Brain pericyte (primary cell): ENCODE results near the gene CLIC4.
"Not testable (repeated sequence)": the region's sequence is repeated elsewhere in the genome, so short reads cannot be mapped to it uniquely, and the experiment has no call there.

Experiments
- DNase-seq: peaks from one replicate; pipeline ENCODE4 v3.0.0-alpha.2; 2012; ENCODE audit warnings: low read depth, low spot score

The CLIC4 gene

DNA sequence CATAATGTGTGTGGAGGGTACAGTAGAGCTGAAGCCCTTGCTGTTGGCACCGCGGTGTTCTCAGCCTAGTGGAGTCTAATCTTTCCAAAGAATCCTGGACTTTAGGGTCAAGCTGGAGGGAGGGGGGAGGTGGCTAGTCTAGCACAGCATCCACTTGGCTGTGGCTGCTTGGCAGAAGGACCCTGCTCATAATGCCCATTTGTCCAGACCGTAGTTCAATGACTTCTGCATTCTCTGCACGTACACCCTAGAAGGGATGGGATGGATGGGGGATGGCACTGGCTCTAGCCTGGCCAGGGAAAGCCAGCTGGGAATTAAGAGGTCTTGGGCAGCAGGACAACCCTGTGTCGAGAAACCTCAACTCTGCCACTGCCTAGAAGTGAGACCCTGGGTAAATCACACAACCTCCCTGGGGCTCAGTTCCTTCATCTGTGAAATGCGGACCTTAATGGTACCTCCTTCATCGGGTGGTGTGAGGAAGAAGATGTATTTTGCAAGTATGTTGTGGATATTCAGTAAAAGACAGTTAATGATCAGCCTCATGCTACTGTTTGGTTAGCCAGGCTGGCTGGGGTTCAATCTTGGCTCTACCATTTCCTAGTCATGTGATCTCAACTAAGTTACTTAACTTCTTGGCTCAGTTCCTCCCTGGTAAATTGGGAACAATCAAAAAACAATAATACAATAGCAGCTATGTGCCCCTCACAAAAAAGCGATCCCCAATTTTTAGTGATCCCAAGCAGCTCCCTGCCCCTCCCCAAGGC lies 27.2 kb upstream of the CLIC4 start:
- DNase-seq, result no peak

DNA sequence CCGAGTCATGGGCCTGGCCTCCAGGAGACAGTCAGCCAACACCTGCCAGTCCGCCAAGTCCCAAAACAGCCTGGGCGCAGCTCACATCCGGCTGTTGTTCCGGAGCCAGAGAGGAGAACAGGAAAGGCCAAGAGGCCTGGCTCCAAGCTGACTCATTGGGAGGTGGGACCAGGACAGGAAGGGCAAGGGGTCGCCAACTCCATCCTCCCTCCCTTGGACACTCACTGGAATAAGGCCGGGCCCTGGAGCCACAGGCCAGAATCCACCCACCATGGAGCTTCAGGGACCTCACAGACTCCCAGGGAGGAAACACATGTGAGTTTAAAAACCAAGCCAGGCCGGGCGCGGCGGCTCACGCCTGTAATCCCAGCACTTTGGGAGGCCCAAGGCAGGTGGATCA lies 25.1 kb upstream of the CLIC4 start:
- DNase-seq, result no peak

DNA sequence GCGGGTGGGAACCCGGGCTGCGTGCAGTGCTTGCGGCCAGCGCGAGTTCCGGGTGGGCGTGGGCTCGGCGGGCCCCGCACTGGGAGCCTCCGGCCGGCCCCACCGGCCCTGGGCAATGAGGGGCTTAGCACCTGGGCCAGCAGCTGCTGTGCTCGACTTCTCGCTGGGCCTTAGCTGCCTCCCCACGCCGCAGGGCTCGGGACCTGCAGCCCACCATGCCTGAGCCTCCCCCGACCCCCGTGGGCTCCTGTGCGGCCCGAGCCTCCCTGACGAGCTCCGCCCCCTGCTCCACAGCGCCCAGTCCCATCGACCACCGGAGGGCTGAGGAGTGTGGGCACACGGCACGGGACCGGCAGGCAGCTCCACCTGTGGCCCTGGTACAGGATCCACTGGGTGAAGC lies 23.7 kb upstream of the CLIC4 start:
- no peak for DNase-seq

DNA sequence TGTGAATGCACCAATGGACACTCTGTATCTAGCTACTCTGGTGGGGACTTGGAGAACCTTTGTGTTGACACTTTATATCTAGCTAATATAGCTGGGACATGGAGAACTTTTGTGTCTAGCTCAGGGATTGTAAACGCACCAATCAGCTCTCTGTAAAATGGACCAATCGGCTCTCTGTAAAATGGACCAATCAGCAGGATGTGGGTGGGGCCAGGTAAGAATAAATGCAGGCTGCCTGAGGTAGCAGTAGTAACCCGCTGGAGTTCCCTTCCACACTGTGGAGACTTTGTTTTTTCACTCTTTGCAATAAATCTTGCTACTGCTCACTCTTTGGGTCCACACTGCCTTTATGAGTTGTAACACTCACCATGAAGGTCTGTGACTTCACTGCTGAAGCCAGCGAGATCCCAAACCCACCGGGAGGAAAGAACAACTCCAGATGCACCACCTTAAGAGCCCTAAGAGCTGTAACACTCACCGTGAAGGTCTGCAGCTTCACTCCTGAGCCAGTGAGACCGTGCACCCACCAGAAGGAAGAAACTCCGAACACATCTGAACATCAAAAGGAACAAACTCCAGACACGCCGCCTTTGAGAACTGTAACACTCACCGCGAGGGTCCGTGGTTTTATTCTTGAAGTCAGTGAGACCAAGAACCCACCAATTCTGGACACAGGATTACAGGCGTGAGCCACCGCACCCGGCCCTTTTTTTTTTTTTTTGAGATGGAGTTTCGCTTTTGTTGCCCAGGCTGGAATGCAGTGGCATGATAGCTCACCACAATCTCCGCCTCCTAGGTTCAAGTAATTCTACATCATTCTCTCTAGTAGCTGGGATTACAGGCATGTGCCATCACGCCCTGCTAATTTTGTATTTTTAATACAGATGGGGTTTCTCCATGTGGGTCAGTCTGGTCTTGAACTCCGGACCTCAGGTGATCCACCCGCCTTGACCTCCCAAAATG lies 22.9 kb upstream of the CLIC4 start:
- not testable (repeated sequence) for DNase-seq

DNA sequence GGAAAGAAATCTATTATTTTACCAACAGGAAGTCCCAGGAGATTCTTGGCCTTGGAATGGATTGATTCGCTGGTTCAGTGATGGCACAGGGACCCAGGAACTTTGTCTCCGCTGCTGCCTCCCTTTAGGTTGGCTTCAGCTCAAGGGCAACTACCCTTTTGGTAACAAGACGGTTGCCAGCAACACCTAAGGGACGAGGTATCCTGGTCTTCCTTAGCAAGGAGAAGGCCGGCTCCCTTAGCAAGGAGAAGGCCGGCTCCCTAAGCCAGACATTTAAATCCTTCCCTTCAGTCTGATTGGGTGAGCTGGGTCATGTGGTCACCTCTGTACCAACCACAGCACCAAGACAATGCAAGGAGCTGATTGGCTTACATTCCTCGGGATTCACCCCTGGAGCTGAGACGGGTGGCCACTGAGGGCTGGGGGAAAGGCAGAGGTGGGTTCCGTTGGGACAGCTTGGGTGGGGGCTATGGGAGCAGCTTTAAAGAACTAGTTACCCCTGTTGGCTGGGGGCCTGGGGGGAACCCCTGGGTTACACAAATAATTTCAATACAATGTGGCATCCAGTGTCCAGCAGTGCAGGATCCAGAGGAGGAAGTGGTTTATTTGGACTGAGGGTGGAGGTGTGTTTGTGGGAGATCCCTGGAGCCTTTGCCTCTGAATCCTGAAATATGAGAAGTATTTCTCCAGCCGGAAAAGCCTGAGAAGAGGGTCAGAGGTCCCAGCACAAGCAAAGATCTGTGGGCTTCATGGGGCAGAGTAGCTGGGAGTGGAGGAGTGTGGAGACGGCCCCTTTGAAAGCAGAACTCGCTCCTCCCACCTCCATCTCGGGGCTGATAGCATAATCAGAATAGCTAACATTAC lies 20.7 kb upstream of the CLIC4 start:
- DNase-seq, result peak; percentile 96

DNA sequence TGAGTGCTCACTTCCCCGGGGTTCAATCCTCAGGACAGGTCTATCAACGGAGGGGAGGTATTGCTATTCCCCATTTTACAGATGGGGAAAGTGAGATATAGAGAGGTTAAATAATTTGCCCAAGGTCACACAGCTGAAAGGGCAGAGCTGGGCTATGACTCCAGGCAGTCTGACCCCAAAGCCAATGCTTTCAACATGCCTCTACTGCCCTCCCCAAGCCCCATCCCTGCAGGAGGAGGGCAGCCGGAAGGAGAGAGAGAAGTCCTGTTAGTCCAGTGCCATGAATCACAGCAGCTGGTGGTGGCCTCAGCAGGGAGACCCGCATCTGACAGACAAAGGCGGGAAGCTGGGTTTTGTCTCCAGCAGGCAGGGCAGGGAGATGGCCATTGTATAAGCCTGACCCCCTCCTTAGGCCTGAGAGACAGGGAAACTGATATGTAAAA lies 20.0 kb upstream of the CLIC4 start:
- DNase-seq, result no peak

DNA sequence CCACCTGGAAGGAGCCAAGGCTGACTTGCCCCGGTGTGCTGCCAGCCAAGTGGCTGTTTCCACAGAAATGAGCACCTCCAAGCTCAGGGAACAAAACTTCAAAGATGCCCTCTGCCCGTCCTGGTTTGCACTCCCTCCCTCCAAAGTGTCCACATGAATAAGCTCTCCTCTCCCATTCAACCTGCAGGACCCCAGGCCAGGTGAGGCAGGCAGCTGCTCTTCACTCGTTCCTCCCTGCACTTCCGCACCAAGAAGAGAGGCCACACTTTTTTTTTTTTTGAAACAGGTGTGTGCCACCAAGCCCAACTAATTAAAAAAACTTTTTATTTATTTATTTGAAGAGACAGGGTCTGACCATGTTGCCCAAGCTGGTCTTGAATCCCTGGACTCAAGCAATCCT lies 18.5 kb upstream of the CLIC4 start:
- DNase-seq, result no peak

DNA sequence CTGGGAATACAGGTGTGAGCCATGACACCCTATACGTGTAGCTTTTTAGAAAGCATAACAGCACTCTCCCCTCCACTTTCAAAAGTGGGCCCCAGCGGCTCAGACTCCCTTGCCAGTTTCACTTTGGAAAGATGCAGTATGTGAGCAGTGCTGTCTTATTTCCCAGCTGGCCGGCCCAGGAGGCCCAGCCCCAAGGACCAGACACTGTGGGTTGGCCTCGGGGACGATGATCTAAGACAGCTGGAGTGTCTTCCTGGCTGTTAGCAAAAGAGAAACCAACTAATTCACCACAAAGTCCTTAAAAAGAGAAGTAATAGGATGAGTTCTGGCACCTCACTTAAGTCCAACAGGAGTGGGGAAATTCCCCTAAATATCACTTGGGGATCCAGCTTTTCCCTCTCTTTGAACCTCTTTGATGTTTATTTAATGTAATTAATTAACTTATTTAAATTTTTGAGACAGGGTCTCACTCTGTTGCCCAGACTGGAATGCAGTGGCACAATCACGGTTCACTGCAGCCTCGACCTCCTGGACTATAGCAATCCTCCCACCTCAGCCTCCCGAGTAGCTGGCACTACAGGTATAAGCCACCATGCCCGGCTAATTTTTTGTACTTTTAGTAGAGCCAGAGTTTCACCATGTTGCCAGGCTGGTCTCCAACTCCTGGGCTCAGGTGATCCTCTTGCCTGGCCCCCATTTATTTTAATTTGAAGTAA lies 17.6 kb upstream of the CLIC4 start:
- no peak for DNase-seq

DNA sequence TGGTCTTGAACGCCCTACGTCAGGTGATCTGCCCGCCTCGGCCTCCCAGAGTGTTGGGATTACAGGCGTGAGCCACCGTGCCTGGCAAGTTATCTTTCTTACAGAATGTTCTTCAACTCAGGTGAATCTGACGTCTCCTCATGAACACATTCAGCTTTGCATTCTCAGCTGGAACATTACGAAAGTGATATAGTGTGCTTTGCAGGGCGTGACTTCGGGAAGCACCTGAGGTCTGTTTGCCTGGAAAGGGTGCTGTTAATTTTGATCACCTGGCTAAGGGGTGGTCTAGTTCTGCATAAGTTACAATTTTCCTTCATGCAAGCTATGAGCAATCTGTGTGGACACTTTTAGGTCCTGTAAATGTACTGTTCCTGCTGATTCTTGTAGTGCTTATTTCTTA lies 16.3 kb upstream of the CLIC4 start:
- DNase-seq, result no peak

DNA sequence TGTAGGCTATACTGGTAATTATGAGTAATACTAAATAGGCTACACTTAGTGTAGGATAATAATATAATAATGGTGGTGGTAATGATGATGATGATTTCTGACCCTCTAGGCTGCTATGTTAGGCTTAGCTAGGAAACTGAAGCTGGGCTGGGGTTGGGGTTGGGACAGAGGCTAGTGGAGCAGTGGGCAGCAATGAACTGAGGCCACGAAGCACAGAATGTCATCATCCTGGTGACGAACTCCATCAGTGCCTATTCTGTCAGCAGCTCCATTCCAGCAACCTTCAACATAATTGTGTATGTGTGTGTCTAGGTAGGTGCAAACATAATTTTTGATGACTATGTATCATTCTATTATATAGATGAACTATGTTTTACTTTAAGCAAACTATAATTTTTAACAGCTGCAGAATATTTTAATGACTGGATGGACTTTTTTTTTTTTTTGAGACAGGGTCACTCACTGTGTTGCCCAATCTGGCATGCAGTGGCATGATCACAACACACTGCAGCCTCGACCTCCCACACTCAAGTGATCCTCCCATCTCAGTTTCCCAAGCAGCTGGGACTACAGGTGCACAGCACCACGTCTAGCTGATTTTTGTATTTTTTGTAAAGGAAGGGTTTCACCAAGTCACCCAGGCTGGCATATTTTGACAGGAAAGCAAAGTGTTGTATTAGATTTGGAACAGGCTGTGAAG lies 12.9 kb upstream of the CLIC4 start:
- no peak for DNase-seq

DNA sequence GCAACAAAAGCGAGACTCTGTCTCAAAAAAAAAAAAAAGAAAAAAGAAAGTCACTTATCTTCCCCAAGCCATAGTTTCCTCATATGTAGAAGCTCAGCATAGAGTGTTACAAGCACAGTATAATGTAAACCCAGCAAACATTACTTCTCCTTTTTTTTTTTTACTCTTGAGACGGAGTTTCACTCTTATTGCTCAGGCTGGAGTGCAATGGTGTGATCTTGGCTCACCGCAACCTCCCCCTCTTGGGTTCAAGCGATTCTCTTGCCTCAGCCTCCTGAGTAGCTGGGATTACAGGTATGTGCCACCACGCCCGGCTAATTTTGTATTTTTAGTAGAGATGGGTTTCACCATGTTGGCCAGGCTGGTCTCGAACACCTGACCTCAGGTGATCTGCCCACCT lies 11.9 kb upstream of the CLIC4 start:
- DNase-seq, result not testable (repeated sequence)

DNA sequence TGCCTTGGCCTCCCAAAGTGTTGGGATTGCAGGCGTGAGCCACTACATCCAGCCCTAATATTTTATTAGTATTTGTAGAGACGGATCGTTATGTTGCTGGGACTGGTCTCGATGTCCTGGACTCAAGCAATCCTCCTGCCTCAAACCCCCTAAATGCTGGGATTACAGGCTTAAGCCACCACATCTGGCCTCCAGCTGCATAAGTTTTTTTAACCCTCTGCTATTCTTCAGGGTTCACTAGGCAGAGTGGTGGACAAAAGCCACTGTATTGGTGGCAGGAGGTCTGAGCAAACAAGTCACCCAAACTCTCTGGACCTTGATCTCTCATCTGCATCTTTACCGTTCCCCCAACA lies 10.1 kb upstream of the CLIC4 start:
- DNase-seq, result no peak

DNA sequence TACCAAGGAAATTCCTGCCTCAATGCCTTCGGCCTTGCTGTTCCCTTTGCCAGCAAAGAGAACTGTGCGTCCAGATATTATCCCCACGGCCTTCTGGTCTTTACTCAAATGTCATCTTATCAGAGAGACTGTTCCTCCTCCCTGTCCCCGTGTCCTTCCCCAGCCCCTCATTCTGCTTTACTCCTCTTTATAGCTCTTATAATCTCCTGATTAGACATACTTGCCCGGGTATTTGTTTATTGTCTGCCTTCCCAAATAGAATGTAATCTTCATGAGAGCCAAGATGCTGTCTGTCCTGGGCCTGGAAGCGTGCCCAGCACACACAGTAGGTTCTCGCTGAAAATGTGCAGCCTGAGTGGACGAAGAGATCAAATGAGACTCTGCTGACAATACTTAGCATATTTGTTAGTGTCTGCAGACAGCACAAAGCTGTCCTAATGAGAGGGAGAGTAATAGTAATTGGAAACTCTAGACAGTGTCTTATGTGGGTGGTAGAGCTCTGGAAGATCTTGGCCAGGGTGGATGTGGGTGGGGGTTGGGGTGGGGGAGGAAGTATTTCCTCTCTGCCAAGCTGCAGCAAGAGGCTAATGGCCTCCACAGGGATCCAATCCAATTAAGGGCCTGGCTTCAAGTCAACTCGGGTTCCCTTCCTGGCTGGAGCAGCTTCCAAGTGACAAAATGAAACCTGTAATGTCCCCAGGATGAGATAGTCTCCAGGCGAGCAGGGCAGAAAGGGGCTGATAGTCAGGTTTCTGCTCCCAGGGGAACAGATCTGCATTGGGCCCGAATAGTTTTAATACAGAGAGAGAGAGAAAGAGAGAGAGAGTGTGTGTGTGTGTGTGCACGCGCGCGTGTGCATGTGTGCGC lies 9.5 kb upstream of the CLIC4 start:
- no peak for DNase-seq

DNA sequence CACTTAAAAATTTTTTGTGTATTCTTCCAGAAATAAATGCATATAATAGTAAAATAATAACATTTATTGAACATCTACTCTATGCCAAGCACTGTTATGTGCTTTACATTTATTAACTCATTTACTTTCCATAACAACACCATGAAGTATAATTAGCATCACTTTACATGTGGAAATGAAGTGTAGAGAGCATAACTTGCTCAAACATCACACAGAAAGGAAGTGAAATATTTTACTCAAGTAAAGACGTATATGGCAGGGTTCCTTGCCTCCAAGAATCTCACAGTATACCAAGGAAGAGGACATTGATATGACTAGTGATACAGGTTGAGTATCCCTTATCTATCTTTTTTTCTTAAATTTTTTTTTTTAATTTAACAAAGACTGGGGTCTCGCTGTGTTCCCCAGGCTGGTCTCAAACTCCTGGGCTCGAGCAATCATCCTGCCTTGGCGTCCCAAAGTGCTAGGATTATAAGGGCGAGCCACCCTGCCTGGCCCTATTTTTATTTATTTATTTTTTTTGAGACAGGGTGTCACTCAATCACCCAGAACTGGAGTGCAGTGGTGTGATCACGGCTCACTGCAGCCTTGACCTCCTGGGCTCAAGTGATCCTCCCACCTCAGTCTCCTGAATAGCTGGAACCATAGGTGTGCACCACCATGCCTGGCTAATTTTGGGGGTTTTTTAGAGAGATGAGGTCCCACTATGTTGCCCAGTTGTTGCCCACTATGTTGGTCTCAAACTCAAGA lies 7.7 kb upstream of the CLIC4 start:
- no peak for DNase-seq

DNA sequence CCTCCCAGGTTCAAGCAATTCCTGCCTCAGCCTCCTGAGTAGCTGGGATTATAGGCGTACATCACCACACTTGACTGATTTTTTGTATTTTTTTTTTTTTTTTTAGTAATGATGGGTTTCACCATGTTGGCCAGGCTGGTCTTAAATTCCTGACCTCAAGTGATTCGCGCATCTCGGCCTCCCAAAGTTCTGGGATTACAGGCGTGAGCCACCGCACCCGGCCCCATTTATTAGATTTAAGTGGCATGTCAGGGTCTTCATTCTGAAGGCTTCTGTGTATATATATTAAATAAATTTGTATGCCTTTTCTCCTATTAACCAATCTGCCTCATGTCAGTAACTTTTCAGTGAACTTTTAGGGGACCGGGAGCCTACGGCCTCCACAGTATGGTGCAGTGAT lies 6.0 kb upstream of the CLIC4 start:
- DNase-seq, result no peak

DNA sequence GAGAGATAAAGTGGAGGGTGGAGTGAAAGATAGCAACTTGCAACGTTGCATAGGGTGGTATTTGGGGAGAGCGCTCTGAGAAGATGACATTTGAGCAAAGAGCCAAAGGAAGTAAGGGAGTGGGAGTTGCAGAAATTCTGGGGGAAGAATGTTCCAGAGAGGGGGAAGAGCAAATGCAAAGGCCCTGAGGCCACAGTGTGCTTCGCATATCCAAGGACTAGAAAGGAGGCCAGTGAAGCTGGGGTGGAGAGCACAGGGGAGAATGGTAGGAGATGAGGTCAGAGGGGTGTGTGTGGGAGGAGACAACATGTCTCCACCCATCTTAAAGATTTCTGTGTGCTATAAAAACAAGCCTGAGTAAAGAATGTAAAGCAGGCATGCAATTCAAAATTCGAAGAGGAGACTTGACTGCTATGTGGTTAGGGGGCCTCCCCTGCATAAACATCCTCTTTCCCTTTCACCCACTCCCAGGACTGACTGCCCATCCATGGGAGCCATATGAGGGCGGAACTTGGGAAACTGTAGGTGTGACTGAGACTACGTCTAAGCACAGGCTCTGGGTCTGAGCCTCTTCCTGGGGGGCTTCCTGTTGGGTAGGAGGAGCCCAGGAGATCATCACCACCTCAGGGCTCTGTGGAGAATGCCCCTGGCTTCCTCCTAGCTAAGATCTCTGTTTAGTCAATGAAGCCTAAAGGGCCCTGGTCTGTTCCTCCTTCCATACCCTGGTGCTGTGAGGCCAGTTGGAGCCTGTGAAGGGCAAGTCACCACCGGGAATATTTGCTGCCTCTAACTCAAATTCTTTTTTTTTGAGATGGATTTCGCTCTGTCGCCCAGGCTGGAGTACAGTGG lies 2.9 kb upstream of the CLIC4 start:
- no peak for DNase-seq

DNA sequence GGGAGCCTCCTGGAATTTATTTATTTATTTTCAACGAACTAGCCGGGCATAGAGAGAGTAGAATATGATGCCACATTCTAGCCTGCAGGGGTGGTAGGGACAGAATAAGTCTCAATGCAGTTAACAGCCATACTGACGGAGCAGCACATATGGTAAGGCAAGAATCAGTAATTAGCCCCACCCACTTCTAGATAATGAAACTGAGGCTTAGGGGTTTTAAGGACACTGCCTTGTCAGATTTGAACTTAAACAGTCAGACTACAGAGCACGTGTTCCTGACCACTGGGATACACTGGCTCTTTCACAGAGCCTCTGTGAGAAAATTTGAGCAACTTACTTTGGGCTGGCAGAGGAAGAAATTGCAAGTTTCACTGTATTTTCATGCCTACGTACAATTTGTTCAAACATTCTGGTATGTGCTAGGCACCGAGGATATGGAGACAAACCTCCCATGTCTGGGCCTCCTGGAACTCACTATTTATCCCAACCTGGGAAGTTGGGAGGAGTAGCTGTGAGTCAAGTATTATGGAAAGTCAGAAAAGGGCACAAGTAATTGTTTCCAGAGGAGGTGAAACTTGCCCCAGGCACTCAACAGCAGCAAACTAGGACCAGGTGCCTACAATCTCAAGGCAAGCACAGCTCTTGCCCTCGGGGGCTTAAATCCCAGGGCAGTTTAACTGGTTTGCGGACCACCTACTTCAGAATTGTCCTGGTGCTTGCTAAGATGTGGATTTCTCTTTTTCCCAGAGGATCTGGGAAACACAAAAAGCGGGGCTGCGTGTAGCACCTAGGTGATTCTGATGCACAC lies 1.6 kb upstream of the CLIC4 start:
- DNase-seq, result no peak
